Calu3 (cell line): ENCODE measurements around the gene IP6K3. TPM values are rescaled to one million over a fixed set of nuclear protein-coding genes. Genes with fewer than 3 reads are reported as not detected.

Experiments
- BruUV-seq: library from RNA; stranded (reverse); fragments of 400-500 nt; replicated peaks from 2 replicates; lab custom pipeline; 2021; lab: Mats Ljungman, UMichigan
- CTCF ChIA-PET: fragments of 300-600 bp; sonication (Branson Sonifier 250); formaldehyde crosslinking; loops from one replicate; lab custom pipeline; 2022; ENCODE audit warnings: antibody characterized with exemption; lab: Charles Lee
- DNase-seq: peaks from one replicate; pipeline ENCODE4 v3.0.0; 2022
- H3K27ac Mint-ChIP-seq: one replicate; pipeline ENCODE4 v1.8.0; 2022; ENCODE audit warnings: mixed read lengths; ENCODE audit not compliant: unreplicated experiment
- H3K27me3 Mint-ChIP-seq: one replicate; pipeline ENCODE4 v1.8.0; 2022; ENCODE audit warnings: mixed read lengths; ENCODE audit not compliant: unreplicated experiment
- H3K36me3 Mint-ChIP-seq: one replicate; pipeline ENCODE4 v1.8.0; 2022; ENCODE audit warnings: mild to moderate bottlenecking, moderate library complexity, mixed read lengths; ENCODE audit not compliant: insufficient read depth, unreplicated experiment
- H3K4me1 Mint-ChIP-seq: one replicate; pipeline ENCODE4 v1.8.0; 2022; ENCODE audit warnings: mild to moderate bottlenecking, low read depth, mixed read lengths; ENCODE audit not compliant: unreplicated experiment
- H3K4me3 Mint-ChIP-seq: one replicate; pipeline ENCODE4 v1.8.0; 2022; ENCODE audit warnings: mild to moderate bottlenecking, low read depth, moderate library complexity, mixed read lengths; ENCODE audit not compliant: unreplicated experiment
- H3K9me3 Mint-ChIP-seq: one replicate; pipeline ENCODE4 v1.8.0; 2022; ENCODE audit warnings: low read depth, mixed read lengths; ENCODE audit not compliant: unreplicated experiment
- CTCF ChIP-seq: fragments of 200-600 bp; IDR thresholded peaks from one replicate; pipeline ENCODE4 v1.8.0; 2022; ENCODE audit warnings: antibody characterized with exemption; ENCODE audit not compliant: unreplicated experiment
- intact Hi-C: fragments of 100-400 bp; cut with micrococcal nuclease; formaldehyde crosslinking; loops from one replicate; pipeline ENCODE4 v1.10.0; 2022; ENCODE audit not compliant: unreplicated experiment
- total RNA-seq: library from RNA; stranded (reverse); gene quantifications from 2 replicates; pipeline ENCODE4 v1.2.3, GENCODE V29; 2022

Gene IP6K3
- total RNA-seq, 1 experiment from 2014 or later = not detected

GRCh38 chr6:33738153-33738552 is 8.6 kb downstream of the IP6K3 start:
- no TSS peak for BruUV-seq
- no peak overlapping the region for H3K27ac Mint-ChIP-seq
- CTCF ChIA-PET = no interaction called here
- H3K9me3 Mint-ChIP-seq = no peaks in the 10 kb centered on the region
- no peaks in the 10 kb centered on the region for H3K27me3 Mint-ChIP-seq
- TF ChIP-seq CTCF = no peak
- no peak overlapping the region for H3K4me3 Mint-ChIP-seq
- no peaks in the 10 kb centered on the region for H3K36me3 Mint-ChIP-seq
- DNase-seq = no peak
- intact Hi-C loops = no loop called here
- H3K4me1 Mint-ChIP-seq = peaks cover 20% of the 10 kb centered on the region

- no peaks in the 10 kb centered on the region for H3K27me3 Mint-ChIP-seq
- intact Hi-C loops = no loop called here
- DNase-seq = no peak
- no peak overlapping the region for H3K4me3 Mint-ChIP-seq
- no peak for TF ChIP-seq CTCF
- CTCF ChIA-PET = no interaction called here
- BruUV-seq = no TSS peak
- H3K9me3 Mint-ChIP-seq = no peaks in the 10 kb centered on the region
- H3K27ac Mint-ChIP-seq = peak overlapping the region; percentile 8
- H3K36me3 Mint-ChIP-seq = no peaks in the 10 kb centered on the region
- peaks cover 20% of the 10 kb centered on the region for H3K4me1 Mint-ChIP-seq
Observed at GRCh38 chr6:33737267-33738026, 9.3 kb downstream of the IP6K3 start.

- CTCF ChIA-PET = interaction anchor here (1.1 kb wide), 1 partner anchor 9 kb away, joined by 6 read pairs; no protein-coding TSS in a partner anchor
- intact Hi-C loops = no loop called here
Observed at GRCh38 chr6:33735216-33735615, 11.5 kb downstream of the IP6K3 start.

GRCh38 chr6:33733709-33734007 is 13.0 kb downstream of the IP6K3 start:
- TF ChIP-seq CTCF = no peak
- H3K4me3 Mint-ChIP-seq = no peak overlapping the region
- DNase-seq = no peak
- CTCF ChIA-PET = interaction anchor here (3.1 kb wide), 1 partner anchor 10 kb away, joined by 16 read pairs; no protein-coding TSS in a partner anchor
- no TSS peak for BruUV-seq
- H3K4me1 Mint-ChIP-seq = peaks cover 37% of the 10 kb centered on the region
- H3K27me3 Mint-ChIP-seq = no peaks in the 10 kb centered on the region
- no peak overlapping the region for H3K27ac Mint-ChIP-seq
- no peaks in the 10 kb centered on the region for H3K9me3 Mint-ChIP-seq
- intact Hi-C loops = no loop called here
- H3K36me3 Mint-ChIP-seq = no peaks in the 10 kb centered on the region

More at GRCh38 chr6:33735216-33735615, 11.5 kb downstream of the IP6K3 start:
- no peak overlapping the region for H3K27ac Mint-ChIP-seq
- no peaks in the 10 kb centered on the region for H3K27me3 Mint-ChIP-seq
- no peak overlapping the region for H3K4me3 Mint-ChIP-seq
- no peaks in the 10 kb centered on the region for H3K36me3 Mint-ChIP-seq
- no peak for DNase-seq
- no peak for TF ChIP-seq CTCF
- no peaks in the 10 kb centered on the region for H3K9me3 Mint-ChIP-seq
- no TSS peak for BruUV-seq
- peaks cover 37% of the 10 kb centered on the region for H3K4me1 Mint-ChIP-seq
